Mesenchymal stem cell (in vitro differentiated cells and primary cell): ENCODE measurements around the gene MAFG.

Experiments used
- DNase-seq: peaks from one replicate; pipeline ENCODE4 v3.0.0-alpha.2; 2013
- H2AFZ ChIP-seq: one replicate; pipeline ENCODE4 v1.6.1; 2013; ENCODE audit warnings: low read depth, mild to moderate bottlenecking, control low read depth, inconsistent platforms, low read length, moderate library complexity
- H2AK5ac ChIP-seq: 2 replicates; pipeline ENCODE4 v1.6.1; 2013; ENCODE audit warnings: low read length, moderate library complexity, mild to moderate bottlenecking, inconsistent platforms; ENCODE audit not compliant: severe bottlenecking
- H2BK120ac ChIP-seq: one replicate; pipeline ENCODE4 v1.6.1; 2013; ENCODE audit warnings: low read depth, mild to moderate bottlenecking, inconsistent platforms, low read length, moderate library complexity
- H2BK12ac ChIP-seq, 2 experiments: one replicate each; pipeline ENCODE4 v1.6.1; 2013; ENCODE audit warnings: inconsistent platforms in 2 of 2, low read length in 2 of 2, mild to moderate bottlenecking in 2 of 2, moderate library complexity in 2 of 2, control low read depth in 1 of 2
- H2BK15ac ChIP-seq: one replicate; pipeline ENCODE4 v1.6.1; 2013; ENCODE audit warnings: mild to moderate bottlenecking, low read depth, inconsistent platforms; ENCODE audit not compliant: poor library complexity, severe bottlenecking
- H2BK5ac ChIP-seq: 2 replicates; pipeline ENCODE4 v1.6.1; 2013; ENCODE audit warnings: low read depth, mild to moderate bottlenecking, low read length, control low read depth, inconsistent platforms; ENCODE audit not compliant: poor library complexity, severe bottlenecking
- H3K14ac ChIP-seq, 2 experiments: one replicate each; pipeline ENCODE4 v1.6.1; 2013; ENCODE audit warnings: inconsistent platforms in 2 of 2, low read length in 2 of 2, control low read depth in 1 of 2, mild to moderate bottlenecking in 1 of 2, moderate library complexity in 1 of 2
- H3K18ac ChIP-seq, 2 experiments: one replicate each; pipeline ENCODE4 v1.6.1; 2013; ENCODE audit warnings: inconsistent platforms in 2 of 2, low read length in 2 of 2, control low read depth in 1 of 2, low read depth in 1 of 2, mild to moderate bottlenecking in 1 of 2
- H3K23ac ChIP-seq, 2 experiments: one replicate each; pipeline ENCODE4 v1.6.1; 2013; ENCODE audit warnings: inconsistent platforms in 2 of 2, low read length in 2 of 2, mild to moderate bottlenecking in 2 of 2, moderate library complexity in 2 of 2, control low read depth in 1 of 2
- H3K27ac ChIP-seq: 2 replicates; pipeline ENCODE4 v1.5.1; 2013; ENCODE audit warnings: mild to moderate bottlenecking, moderate library complexity, low read length, control low read depth, inconsistent platforms; ENCODE audit not compliant: poor library complexity, severe bottlenecking
- H3K27me3 ChIP-seq, 2 experiments: 2 replicates each; pipeline versions ENCODE4 v1.6.1 to v1.7.0; 2013; ENCODE audit warnings: low read length in 2 of 2, mild to moderate bottlenecking in 2 of 2, moderate library complexity in 2 of 2, control low read depth in 1 of 2, inconsistent platforms in 1 of 2; ENCODE audit not compliant: control insufficient read depth in 1 of 2, insufficient read depth in 1 of 2
- H3K36me3 ChIP-seq, 2 experiments: 2 replicates each; pipeline versions ENCODE4 v1.6.1 to v1.7.0; 2013; ENCODE audit warnings: low read length in 2 of 2, control low read depth in 1 of 2, inconsistent platforms in 1 of 2, low read depth in 1 of 2, mild to moderate bottlenecking in 1 of 2; ENCODE audit not compliant: insufficient read depth in 2 of 2, control insufficient read depth in 1 of 2
- H3K4ac ChIP-seq, 2 experiments: one replicate each; pipeline ENCODE4 v1.6.1; 2013; ENCODE audit warnings: inconsistent platforms in 2 of 2, low read length in 2 of 2, mild to moderate bottlenecking in 2 of 2, moderate library complexity in 2 of 2, control low read depth in 1 of 2, low read depth in 1 of 2
- H3K4me1 ChIP-seq: 2 replicates; pipeline ENCODE4 v1.6.1; 2013; ENCODE audit warnings: low read depth, low read length, control low read depth; ENCODE audit not compliant: control insufficient read depth, insufficient read depth
- H3K4me2 ChIP-seq: 2 replicates; pipeline ENCODE4 v1.6.1; 2013; ENCODE audit warnings: low read length, mild to moderate bottlenecking, inconsistent platforms; ENCODE audit not compliant: poor library complexity, severe bottlenecking
- H3K4me3 ChIP-seq, 2 experiments: 2 replicates each; pipeline versions ENCODE4 v1.5.1 to v1.7.0; 2013; ENCODE audit warnings: low read length in 2 of 2, mild to moderate bottlenecking in 2 of 2, control low read depth in 1 of 2, low read depth in 1 of 2; ENCODE audit not compliant: insufficient read depth in 1 of 2
- H3K79me1 ChIP-seq: replicated peaks from 2 replicates; pipeline ENCODE4 v1.6.1; 2013; ENCODE audit warnings: mild to moderate bottlenecking, control low read depth, low read length, inconsistent platforms; ENCODE audit not compliant: poor library complexity, severe bottlenecking
- H3K9ac ChIP-seq: 2 replicates; pipeline ENCODE4 v1.7.0; 2013; ENCODE audit warnings: mild to moderate bottlenecking, low read length, moderate library complexity
- H3K9me3 ChIP-seq: 2 replicates; pipeline ENCODE4 v1.7.0; 2013; ENCODE audit warnings: mild to moderate bottlenecking, low read length; ENCODE audit not compliant: control insufficient read depth
- H4K8ac ChIP-seq: one replicate; pipeline ENCODE4 v1.6.1; 2013; ENCODE audit warnings: inconsistent platforms, mild to moderate bottlenecking, low read length, moderate library complexity
- H4K91ac ChIP-seq: one replicate; pipeline ENCODE4 v1.6.1; 2013; ENCODE audit warnings: mild to moderate bottlenecking, low read length, inconsistent platforms
- WGBS: methylation state at CpG from one replicate; pipeline ENCODE4 v1.1.7; 2013; ENCODE audit warnings: mixed read lengths; 5-methylcytosine and 5-hydroxymethylcytosine counted together

MAFG gene

GRCh38 chr17:81921996-81922565 lies 5.5 kb downstream of the MAFG start:
- no peak overlapping the region for H2BK15ac ChIP-seq
- no peak overlapping the region for H3K9ac ChIP-seq
- DNase-seq = no peak

DNA sequence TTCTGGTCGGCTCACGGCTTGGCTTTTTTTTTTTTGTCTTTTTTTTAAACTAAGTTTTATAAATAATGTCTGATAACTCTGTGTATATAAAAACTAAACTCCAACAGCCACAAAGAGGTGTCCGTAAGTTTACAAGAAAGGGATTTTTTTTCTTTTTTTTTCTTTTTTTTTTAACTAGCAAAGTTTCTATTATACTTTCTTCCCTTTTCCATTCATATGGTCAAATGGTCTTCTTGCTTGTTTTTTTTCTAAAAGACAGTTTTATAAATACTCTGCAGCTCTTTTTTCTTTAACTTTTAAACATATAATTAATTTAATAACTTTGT lies 6.0 kb downstream of the MAFG start:
- Histone ChIP-seq H3K27ac (no peak overlapping the region), H3K36me3 (peaks cover 42 to 46% of the 10 kb centered on the region in 2 experiments), H2AK5ac (no peak overlapping the region), H4K91ac (no peak overlapping the region), H3K4me1 (peaks cover 58% of the 10 kb centered on the region), H3K4ac (no peak overlapping the region), H3K18ac (no peak overlapping the region), H2BK5ac (no peak overlapping the region), H3K79me1 (peaks cover 6% of the 10 kb centered on the region), H3K4me2 (no peak overlapping the region), H3K4me3 (no peak overlapping the region), H2BK12ac (no peak overlapping the region), H4K8ac (no peak overlapping the region), H3K9me3 (no peaks in the 10 kb centered on the region), H3K27me3 (no peaks in the 10 kb centered on the region), H2BK15ac (no peak overlapping the region), H3K23ac (no peak overlapping the region), H3K14ac (no peak overlapping the region), H2BK120ac (no peak overlapping the region), H2AFZ (no peak overlapping the region), H3K9ac (no peak overlapping the region)
- WGBS = no CpG with 5 or more reads among the region's 3 CpGs
- no peak for DNase-seq

More at GRCh38 chr17:81921996-81922565, 5.5 kb downstream of the MAFG start:
- Histone ChIP-seq H2BK120ac (no peak overlapping the region), H3K4ac (peak overlapping the region in 1 of 2 experiments; percentile 20), H3K4me3 (no peak overlapping the region), H3K27me3 (no peaks in the 10 kb centered on the region), H3K18ac (peak overlapping the region in 1 of 2 experiments; percentile 89), H2BK5ac (no peak overlapping the region), H2AFZ (no peak overlapping the region), H3K27ac (no peak overlapping the region), H3K9me3 (no peaks in the 10 kb centered on the region), H3K14ac (no peak overlapping the region), H3K36me3 (peaks cover 42 to 46% of the 10 kb centered on the region in 2 experiments), H4K91ac (no peak overlapping the region), H3K4me2 (no peak overlapping the region), H3K23ac (no peak overlapping the region), H2AK5ac (no peak overlapping the region), H3K79me1 (peaks cover 6% of the 10 kb centered on the region), H4K8ac (no peak overlapping the region), H3K4me1 (peaks cover 54% of the 10 kb centered on the region), H2BK12ac (peak overlapping the region in 1 of 2 experiments; percentile 64)
- WGBS = 96% methylated on average over 13 of the region's 23 CpGs

DNA sequence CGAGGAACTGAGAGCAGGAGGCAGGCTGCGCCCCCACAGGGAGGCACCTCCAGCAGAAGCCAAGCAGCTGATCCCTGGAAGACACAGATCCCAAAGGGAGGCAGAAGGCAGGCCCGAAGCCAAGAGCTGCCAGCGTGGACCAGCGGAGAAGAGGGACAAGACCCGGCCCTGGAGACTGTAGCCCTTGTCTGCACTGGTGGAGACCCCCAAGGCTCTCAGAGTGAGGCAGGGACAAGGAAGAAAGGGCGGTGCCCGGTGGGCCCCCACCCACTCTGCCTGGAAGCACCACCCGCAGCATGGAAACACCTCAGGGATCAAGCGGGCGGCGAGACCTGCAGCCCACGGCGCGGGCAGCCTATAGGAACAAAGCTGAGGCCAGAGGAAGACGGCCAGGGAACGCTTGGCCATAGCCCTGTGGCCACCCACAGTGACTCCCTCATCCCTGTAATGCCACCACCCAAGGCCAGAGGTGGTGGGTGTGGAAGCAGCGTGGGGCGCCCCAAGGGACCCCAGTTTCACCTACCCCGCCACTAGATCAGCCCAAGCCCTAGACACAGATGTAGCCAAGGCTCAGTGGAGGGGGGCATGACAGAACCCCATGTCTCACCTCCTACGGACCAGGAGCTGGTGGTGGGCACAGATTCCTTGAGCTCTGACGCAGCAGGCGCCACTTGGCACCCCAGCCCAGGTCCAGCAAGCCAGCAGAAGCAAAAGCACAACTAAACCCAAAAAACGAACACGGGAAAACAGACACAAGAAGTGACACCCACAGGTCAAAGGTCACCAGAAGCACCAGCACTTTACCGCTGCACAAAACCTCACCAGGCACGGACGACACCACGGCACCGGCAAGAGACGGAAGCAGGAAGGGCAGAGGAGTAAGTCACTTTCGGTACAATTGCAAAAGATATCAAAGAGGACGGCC lies 6.7 kb downstream of the MAFG start:
- Histone ChIP-seq H3K79me1 (peaks cover 8% of the 10 kb centered on the region), H3K4me2 (no peak overlapping the region), H3K4me1 (peaks cover 54% of the 10 kb centered on the region), H3K14ac (no peak overlapping the region), H2AFZ (no peak overlapping the region), H3K36me3 (peaks cover 46 to 47% of the 10 kb centered on the region in 2 experiments), H3K18ac (no peak overlapping the region), H2BK5ac (no peak overlapping the region), H2BK120ac (no peak overlapping the region), H3K4ac (no peak overlapping the region), H3K27ac (no peak overlapping the region), H2BK15ac (no peak overlapping the region), H3K9me3 (no peaks in the 10 kb centered on the region), H3K23ac (no peak overlapping the region), H4K8ac (no peak overlapping the region), H2BK12ac (no peak overlapping the region), H3K9ac (no peak overlapping the region), H2AK5ac (no peak overlapping the region), H4K91ac (peak overlapping the region; percentile 5), H3K27me3 (no peaks in the 10 kb centered on the region), H3K4me3 (no peak overlapping the region)
- no peak for DNase-seq
- WGBS = 95% methylated on average over 27 of the region's 33 CpGs

GRCh38 chr17:81918832-81919545 lies 8.5 kb downstream of the MAFG start:
- H2BK120ac ChIP-seq = no peak overlapping the region
- H3K9ac ChIP-seq = no peak overlapping the region
- H3K27ac ChIP-seq = no peak overlapping the region
- H3K23ac ChIP-seq = no peak overlapping the region
- no peak overlapping the region for H3K18ac ChIP-seq
- no peak overlapping the region for H3K4me3 ChIP-seq
- no peak overlapping the region for H2BK15ac ChIP-seq
- H3K9me3 ChIP-seq = no peaks in the 10 kb centered on the region
- no peak overlapping the region for H2BK12ac ChIP-seq
- no peak overlapping the region for H4K91ac ChIP-seq
- 94% methylated on average over 14 of the region's 15 CpGs for WGBS
- H2AK5ac ChIP-seq = no peak overlapping the region
- H4K8ac ChIP-seq = no peak overlapping the region
- no peak overlapping the region for H2BK5ac ChIP-seq
- no peak overlapping the region for H3K4me2 ChIP-seq
- H3K14ac ChIP-seq = no peak overlapping the region
- peaks cover 25% of the 10 kb centered on the region for H3K79me1 ChIP-seq
- no peak overlapping the region for H2AFZ ChIP-seq
- no peak overlapping the region for H3K4ac ChIP-seq
- H3K4me1 ChIP-seq = peaks cover 37% of the 10 kb centered on the region
- H3K27me3 ChIP-seq = no peaks in the 10 kb centered on the region
- no peak for DNase-seq
- H3K36me3 ChIP-seq = peaks cover 62 to 65% of the 10 kb centered on the region in 2 experiments
